Subcutaneous adipose tissue (tissue), 4 donors: Measurements from ENCODE around the gene HES4. TPM values are rescaled to one million over a fixed set of nuclear protein-coding genes. Genes with fewer than 3 reads are reported as not detected.

ENCODE experiments used
- CTCF ChIP-seq: fragments of 450-650 bp; IDR thresholded peaks from one replicate; pipeline ENCODE4 v1.5.1; 2016; ENCODE audit warnings: low read depth, mild to moderate bottlenecking, control low read depth, antibody characterized with exemption, moderate library complexity
- total RNA-seq, 4 donors: library from RNA; depleted of rRNA; stranded (reverse); fragments of >200 nt; gene quantifications; one replicate each; pipeline ENCODE4 v1.1.0, GENCODE V29; 2016

HES4 gene
- total RNA-seq, 4 donors from 2014 or later, result 6.4 to 12.8 (median 7.2) TPM

DNA sequence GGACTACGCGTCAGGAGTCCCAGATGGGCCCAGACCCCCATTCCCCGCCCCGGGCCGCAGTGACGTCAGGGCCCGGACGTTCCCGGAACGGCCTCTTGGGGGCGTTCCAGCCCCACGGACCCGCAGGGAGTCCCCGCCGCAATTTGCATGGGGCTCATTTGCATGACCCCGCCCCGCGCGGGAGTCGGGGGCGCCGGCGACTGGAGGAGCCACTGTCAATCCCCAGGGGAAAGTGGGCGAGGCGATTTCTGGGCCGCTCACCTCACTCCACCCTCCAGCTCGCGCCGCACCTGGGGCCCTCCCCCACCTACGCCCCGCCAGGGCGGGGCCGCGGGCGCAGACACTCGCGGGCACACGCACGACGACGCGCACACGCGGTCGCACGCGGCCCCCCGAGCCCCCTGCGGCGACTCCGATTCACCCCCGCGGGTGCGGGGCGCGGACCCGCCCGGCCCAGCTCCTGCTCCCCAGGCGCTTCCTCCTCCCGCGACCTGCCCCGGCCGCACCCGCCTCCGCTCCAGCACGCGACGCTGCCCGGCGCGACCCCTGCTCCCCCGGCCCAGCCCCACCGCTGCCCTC is 33.2 kb upstream of the HES4 start:
- TF ChIP-seq CTCF, result no peak

GRCh38 chr1:1032424-1032823 is 32.5 kb upstream of the HES4 start:
- no peak for TF ChIP-seq CTCF

DNA sequence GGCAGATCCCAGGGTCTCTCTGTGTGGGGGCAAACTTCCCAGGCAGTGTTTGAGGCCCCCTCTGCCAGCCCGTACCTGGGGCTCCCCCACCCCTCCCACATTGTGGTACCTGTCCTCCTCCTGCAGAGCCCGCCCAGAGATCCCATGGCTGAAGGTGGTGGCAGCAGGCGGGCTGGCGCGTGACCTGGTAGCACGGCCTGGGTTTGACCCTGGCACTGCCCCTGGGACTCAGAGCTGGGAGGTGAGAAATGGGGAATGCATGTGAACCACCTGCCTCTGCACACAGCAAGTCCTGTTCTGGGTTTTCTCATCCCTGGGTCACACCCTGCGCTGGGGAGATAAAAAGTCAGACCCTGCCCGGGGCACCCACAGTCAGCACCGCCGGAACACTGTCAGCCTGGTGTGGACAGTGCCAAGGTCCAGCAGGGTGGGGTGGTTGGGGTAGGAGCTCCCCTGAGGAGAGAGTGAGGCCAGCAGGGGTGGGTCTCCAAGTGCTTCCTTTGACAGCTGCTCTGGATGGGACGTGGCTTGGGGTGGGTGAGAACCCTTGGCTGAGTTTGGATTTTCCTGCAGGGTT is 31.9 kb upstream of the HES4 start:
- no peak for TF ChIP-seq CTCF

DNA sequence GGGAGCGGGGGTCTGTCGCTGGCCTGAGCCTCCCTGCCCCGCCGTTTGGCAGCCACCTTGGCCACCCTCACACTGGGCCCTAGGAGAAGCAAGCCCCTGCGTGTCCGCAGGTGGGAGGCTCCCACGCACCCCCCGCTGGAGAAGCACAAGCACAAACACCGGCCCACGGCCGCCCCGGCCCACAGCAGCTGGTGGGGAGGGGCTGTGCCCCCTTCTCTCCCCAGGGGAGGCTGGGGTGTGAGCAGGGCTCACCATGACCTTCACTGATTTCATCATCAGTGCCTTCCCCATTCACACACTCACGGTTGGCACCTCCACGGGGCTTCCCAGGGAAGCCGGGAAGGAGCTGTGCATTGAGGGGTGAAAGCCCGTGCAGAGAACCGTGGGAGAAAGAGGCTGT is 27.9 kb upstream of the HES4 start:
- TF ChIP-seq CTCF, result no peak

DNA sequence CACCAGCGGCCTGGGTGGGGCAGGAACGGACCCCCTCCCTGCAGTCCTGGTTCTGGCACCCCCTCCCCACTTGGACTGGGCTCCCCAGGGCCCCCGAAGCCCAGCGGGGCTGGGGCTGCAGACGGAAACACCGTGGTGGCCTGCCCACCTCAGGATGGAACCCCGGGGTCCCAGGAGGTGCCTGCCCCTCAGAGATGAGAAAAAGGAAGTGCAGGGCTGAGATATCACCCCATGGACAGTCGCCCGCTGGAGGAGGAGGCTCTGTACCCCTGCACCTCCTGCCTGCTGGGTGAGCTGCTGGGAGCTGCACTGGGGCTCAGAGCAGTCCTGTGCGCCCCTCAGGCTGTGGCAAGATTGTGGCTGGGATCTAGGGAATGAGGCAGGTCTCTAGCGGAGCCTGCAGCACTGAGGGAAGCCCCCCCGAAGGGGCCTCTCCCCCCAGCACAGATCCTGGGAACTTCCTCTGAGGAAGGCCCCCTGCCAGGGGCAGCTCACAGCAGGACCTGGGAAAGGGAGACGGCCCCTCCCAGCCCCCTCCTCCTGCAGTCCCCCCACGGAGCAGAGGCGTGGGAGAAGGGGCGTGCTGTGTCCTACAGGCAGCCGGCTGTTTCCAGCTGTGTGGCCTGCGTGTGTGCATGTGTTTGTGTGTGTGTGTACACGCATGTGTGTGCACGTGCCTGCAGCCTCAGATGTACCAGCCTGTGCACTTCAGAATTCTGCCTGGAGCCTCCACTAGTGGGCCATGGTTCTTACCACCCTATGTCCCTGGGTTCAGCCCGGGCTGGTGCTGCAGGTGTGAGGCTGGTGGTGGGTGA is 26.9 kb upstream of the HES4 start:
- TF ChIP-seq CTCF, result no peak

GRCh38 chr1:1025730-1026129 is 25.8 kb upstream of the HES4 start:
- TF ChIP-seq CTCF, result no peak
